SK-N-SH (cell line): Measurements from ENCODE around the gene TECPR2. TPM values are rescaled to one million over a fixed set of nuclear protein-coding genes. Genes with fewer than 3 reads are reported as not detected.

Experiments
- CTCF ChIA-PET: fragments of 300-600, 350-600 bp; formaldehyde crosslinking; extraction: SDS; loops from one replicate; lab custom pipeline; 2021; lab: Yijun Ruan, JAX
- POLR2A ChIA-PET: fragments of 350-600 bp; sonication (Branson Sonifier 250); formaldehyde crosslinking; extraction: SDS; loops from one replicate; lab custom pipeline; 2020; ENCODE audit warnings: antibody characterized with exemption, inconsistent platforms; lab: Yijun Ruan, JAX
- DNase-seq: peaks from one replicate; pipeline ENCODE4 v3.0.0; 2012
- H2AFZ ChIP-seq: fragments of 200-600 bp; sonication (generic); 2 replicates; pipeline ENCODE4 v1.8.1; 2016; ENCODE audit warnings: antibody characterized with exemption, mild to moderate bottlenecking, low read depth
- H3F3A ChIP-seq: fragments of 200-600 bp; sonication (generic); replicated peaks from 2 replicates; pipeline ENCODE3; 2016; ENCODE audit warnings: antibody characterized with exemption, mild to moderate bottlenecking; ENCODE audit not compliant: insufficient read depth
- H3K27ac ChIP-seq, 2 experiments: fragments of 200-500 bp in 1 of 2; fragments of 200-600 bp in 1 of 2; sonication (Bioruptor generic) in 1 of 2; sonication (generic), shearing (Covaris generic) in 1 of 2; 2 replicates each; pipeline versions ENCODE4 v1.5.1 to v1.6.1; 2014 to 2016; ENCODE audit warnings: low read depth in 2 of 2, inconsistent platforms in 1 of 2, low read length in 1 of 2, mild to moderate bottlenecking in 1 of 2, mixed read lengths in 1 of 2
- H3K27me3 ChIP-seq: fragments of 200-600 bp; sonication (generic), shearing (Covaris generic); 2 replicates; pipeline ENCODE4 v1.6.1; 2016; ENCODE audit warnings: mixed run types; ENCODE audit not compliant: insufficient read depth
- H3K36me3 ChIP-seq, 2 experiments: fragments of 200-500 bp in 1 of 2; fragments of 200-600 bp in 1 of 2; sonication (Bioruptor generic) in 1 of 2; sonication (generic) in 1 of 2; replicated peaks in 1 of 2; 2 replicates each; pipeline versions ENCODE3 to v1.5.1; 2014 to 2016; ENCODE audit warnings: low read length in 1 of 2, mild to moderate bottlenecking in 1 of 2; ENCODE audit not compliant: insufficient read depth in 2 of 2, control insufficient read depth in 1 of 2
- H3K4me1 ChIP-seq, 2 experiments: fragments of 200-500 bp in 1 of 2; fragments of 200-600 bp in 1 of 2; sonication (Bioruptor generic) in 1 of 2; sonication (generic), shearing (Covaris generic) in 1 of 2; 2 replicates each; pipeline versions ENCODE4 v1.5.1 to v1.6.1; 2014 to 2016; ENCODE audit warnings: low read depth in 1 of 2, low read length in 1 of 2, mixed run types in 1 of 2; ENCODE audit not compliant: insufficient read depth in 2 of 2, control insufficient read depth in 1 of 2
- H3K4me2 ChIP-seq: fragments of 200-600 bp; sonication (generic), shearing (Covaris generic); 2 replicates; pipeline ENCODE4 v1.6.1; 2017; ENCODE audit warnings: mixed run types
- H3K4me3 ChIP-seq, 2 experiments: fragments of 200-500 bp in 1 of 2; fragments of 200-600 bp in 1 of 2; sonication (Bioruptor generic) in 1 of 2; sonication (generic), shearing (Covaris generic) in 1 of 2; 2 replicates each; pipeline versions ENCODE4 v1.5.1 to v1.8.1; 2014 to 2016; ENCODE audit warnings: low read depth in 2 of 2, inconsistent platforms in 1 of 2, low read length in 1 of 2, mild to moderate bottlenecking in 1 of 2, mixed read lengths in 1 of 2, moderate library complexity in 1 of 2
- H3K79me2 ChIP-seq: fragments of 200-600 bp; sonication (generic); 2 replicates; pipeline ENCODE4 v1.8.1; 2017; ENCODE audit warnings: mild to moderate bottlenecking; ENCODE audit not compliant: insufficient read depth
- H3K9ac ChIP-seq: fragments of 200-600 bp; sonication (generic); 2 replicates; pipeline ENCODE4 v1.6.1; 2017; ENCODE audit warnings: mixed run types
- H3K9me2 ChIP-seq: fragments of 200-600 bp; sonication (generic); 2 replicates; pipeline ENCODE4 v1.6.1; 2017; ENCODE audit warnings: mixed run types
- H3K9me3 ChIP-seq: fragments of 200-600 bp; sonication (generic); 2 replicates; pipeline ENCODE4 v1.6.1; 2017; ENCODE audit warnings: mixed run types, mild to moderate bottlenecking, moderate library complexity
- H4K20me1 ChIP-seq: fragments of 200-600 bp; sonication (generic); 2 replicates; pipeline ENCODE4 v1.6.1; 2017; ENCODE audit warnings: mild to moderate bottlenecking, mixed run types; ENCODE audit not compliant: insufficient read depth
- FOXJ3 ChIP-seq: sonication (generic); formaldehyde crosslinking; IDR thresholded peaks from 2 replicates; pipeline ENCODE4 v1.5.1; 2020; ENCODE audit warnings: mild to moderate bottlenecking, missing genetic modification reagents
- JUND ChIP-seq: IDR thresholded peaks from 2 replicates; pipeline ENCODE4 v1.4.0; 2012
- MEF2A ChIP-seq: IDR thresholded peaks from 2 replicates; pipeline ENCODE4 v1.4.0; 2012; ENCODE audit warnings: low read depth, borderline replicate concordance
- NFIC ChIP-seq: IDR thresholded peaks from 2 replicates; pipeline ENCODE4 v1.4.0; 2012; ENCODE audit warnings: borderline replicate concordance
- RCOR1 ChIP-seq: fragments of 150-350 bp; IDR thresholded peaks from 2 replicates; pipeline ENCODE4 v1.6.1; 2017; ENCODE audit warnings: antibody characterized with exemption, low read length
- RXRA ChIP-seq: IDR thresholded peaks from 2 replicates; pipeline ENCODE4 v1.4.0; 2012; ENCODE audit warnings: low read depth, mild to moderate bottlenecking, borderline replicate concordance
- SIN3A ChIP-seq: IDR thresholded peaks from 2 replicates; pipeline ENCODE4 v1.6.1; 2012; ENCODE audit warnings: low read depth, mild to moderate bottlenecking, low read length, moderate library complexity, borderline replicate concordance
- TCF12 ChIP-seq: IDR thresholded peaks from 2 replicates; pipeline ENCODE4 v1.4.0; 2012
- TEAD4 ChIP-seq: IDR thresholded peaks from 2 replicates; pipeline ENCODE4 v1.4.0; 2012; ENCODE audit warnings: mild to moderate bottlenecking, borderline replicate concordance; ENCODE audit not compliant: insufficient read depth
- ZBTB33 ChIP-seq: IDR thresholded peaks from 2 replicates; pipeline ENCODE4 v1.4.0; 2012; ENCODE audit warnings: low read depth, borderline replicate concordance
- WGBS: methylation state at CpG from one replicate; pipeline ENCODE4 v1.1.6; 2017; ENCODE audit warnings: low lambda C conversion rate; 5-methylcytosine and 5-hydroxymethylcytosine counted together
- polyA plus RNA-seq, 3 experiments: library from polyadenylated mRNA; depleted of rRNA; stranded (reverse); fragments of >200 nt; gene quantifications; 2 replicates each; pipeline ENCODE4 v1.2.3, GENCODE V29; 2012
- TF ChIP-seq, protein P1 (sequence below): IDR thresholded peaks from 2 replicates; pipeline ENCODE4 v1.6.1; 2012; ENCODE audit warnings: mild to moderate bottlenecking, low read depth, low read length, moderate library complexity
- TF ChIP-seq, protein P2 (sequence below): IDR thresholded peaks from 2 replicates; pipeline ENCODE4 v1.4.0; 2012; ENCODE audit warnings: low read depth, borderline replicate concordance
- TF ChIP-seq, protein P3 (sequence below): IDR thresholded peaks from 2 replicates; pipeline ENCODE4; 2012

Gene TECPR2
- polyA plus RNA-seq, 1 of the 3 experiments (the other 2 are of a cell fraction): 6.9 TPM

DNA sequence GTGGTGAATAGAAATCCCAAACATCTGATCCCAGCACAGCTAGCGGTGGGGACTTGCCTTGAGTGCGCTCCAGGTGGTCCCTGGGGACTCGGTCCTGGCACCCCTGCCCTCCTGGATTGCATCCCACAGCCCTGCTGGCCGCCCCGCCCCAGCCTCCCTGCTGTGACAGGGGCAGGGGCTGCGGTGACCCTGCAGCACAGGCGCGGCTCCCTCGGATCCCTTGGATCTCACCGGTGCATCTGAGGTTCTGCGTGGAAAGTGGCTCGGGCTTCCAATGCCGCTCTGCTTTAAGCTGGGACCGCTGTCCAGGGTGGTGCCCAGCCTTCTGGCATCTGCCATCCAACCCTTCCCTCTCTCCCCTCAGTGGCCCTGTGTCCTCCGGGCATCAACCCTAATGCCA, 130.8 kb downstream of the TECPR2 start:
- ChIA-PET POLR2A (no interaction called here), CTCF (interaction anchor here (1.7 kb wide), 1 partner anchor 22 kb away, joined by 4 read pairs; no protein-coding TSS in a partner anchor)
- Histone ChIP-seq H3K4me3 (no peak overlapping the region), H3K27me3 (no peaks in the 10 kb centered on the region), H3K27ac (no peak overlapping the region), H3K4me2 (no peak overlapping the region), H2AFZ (no peak overlapping the region), H3K9me2 (no peaks in the 10 kb centered on the region), H3K9ac (no peak overlapping the region), H3K36me3 (peaks cover 0 to 10% of the 10 kb centered on the region in 2 experiments), H3K79me2 (no peaks in the 10 kb centered on the region), H4K20me1 (no peaks in the 10 kb centered on the region), H3K9me3 (no peaks in the 10 kb centered on the region), H3F3A (no peaks in the 10 kb centered on the region), H3K4me1 (no peaks in the 10 kb centered on the region; a peak in 1 of 4 replicates)
- TF ChIP-seq TCF12 (no peak), ZBTB33 (no peak), TEAD4 (no peak), MEF2A (no peak), FOXJ3 (no peak), RCOR1 (no peak), JUND (no peak)
- TF ChIP-seq, protein P1, sequence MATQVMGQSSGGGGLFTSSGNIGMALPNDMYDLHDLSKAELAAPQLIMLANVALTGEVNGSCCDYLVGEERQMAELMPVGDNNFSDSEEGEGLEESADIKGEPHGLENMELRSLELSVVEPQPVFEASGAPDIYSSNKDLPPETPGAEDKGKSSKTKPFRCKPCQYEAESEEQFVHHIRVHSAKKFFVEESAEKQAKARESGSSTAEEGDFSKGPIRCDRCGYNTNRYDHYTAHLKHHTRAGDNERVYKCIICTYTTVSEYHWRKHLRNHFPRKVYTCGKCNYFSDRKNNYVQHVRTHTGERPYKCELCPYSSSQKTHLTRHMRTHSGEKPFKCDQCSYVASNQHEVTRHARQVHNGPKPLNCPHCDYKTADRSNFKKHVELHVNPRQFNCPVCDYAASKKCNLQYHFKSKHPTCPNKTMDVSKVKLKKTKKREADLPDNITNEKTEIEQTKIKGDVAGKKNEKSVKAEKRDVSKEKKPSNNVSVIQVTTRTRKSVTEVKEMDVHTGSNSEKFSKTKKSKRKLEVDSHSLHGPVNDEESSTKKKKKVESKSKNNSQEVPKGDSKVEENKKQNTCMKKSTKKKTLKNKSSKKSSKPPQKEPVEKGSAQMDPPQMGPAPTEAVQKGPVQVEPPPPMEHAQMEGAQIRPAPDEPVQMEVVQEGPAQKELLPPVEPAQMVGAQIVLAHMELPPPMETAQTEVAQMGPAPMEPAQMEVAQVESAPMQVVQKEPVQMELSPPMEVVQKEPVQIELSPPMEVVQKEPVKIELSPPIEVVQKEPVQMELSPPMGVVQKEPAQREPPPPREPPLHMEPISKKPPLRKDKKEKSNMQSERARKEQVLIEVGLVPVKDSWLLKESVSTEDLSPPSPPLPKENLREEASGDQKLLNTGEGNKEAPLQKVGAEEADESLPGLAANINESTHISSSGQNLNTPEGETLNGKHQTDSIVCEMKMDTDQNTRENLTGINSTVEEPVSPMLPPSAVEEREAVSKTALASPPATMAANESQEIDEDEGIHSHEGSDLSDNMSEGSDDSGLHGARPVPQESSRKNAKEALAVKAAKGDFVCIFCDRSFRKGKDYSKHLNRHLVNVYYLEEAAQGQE: no peak
- TF ChIP-seq, protein P2, sequence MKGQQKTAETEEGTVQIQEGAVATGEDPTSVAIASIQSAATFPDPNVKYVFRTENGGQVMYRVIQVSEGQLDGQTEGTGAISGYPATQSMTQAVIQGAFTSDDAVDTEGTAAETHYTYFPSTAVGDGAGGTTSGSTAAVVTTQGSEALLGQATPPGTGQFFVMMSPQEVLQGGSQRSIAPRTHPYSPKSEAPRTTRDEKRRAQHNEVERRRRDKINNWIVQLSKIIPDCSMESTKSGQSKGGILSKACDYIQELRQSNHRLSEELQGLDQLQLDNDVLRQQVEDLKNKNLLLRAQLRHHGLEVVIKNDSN: no peak
- DNase-seq: no peak
- 92% methylated on average over 6 of the region's 15 CpGs for WGBS

DNA sequence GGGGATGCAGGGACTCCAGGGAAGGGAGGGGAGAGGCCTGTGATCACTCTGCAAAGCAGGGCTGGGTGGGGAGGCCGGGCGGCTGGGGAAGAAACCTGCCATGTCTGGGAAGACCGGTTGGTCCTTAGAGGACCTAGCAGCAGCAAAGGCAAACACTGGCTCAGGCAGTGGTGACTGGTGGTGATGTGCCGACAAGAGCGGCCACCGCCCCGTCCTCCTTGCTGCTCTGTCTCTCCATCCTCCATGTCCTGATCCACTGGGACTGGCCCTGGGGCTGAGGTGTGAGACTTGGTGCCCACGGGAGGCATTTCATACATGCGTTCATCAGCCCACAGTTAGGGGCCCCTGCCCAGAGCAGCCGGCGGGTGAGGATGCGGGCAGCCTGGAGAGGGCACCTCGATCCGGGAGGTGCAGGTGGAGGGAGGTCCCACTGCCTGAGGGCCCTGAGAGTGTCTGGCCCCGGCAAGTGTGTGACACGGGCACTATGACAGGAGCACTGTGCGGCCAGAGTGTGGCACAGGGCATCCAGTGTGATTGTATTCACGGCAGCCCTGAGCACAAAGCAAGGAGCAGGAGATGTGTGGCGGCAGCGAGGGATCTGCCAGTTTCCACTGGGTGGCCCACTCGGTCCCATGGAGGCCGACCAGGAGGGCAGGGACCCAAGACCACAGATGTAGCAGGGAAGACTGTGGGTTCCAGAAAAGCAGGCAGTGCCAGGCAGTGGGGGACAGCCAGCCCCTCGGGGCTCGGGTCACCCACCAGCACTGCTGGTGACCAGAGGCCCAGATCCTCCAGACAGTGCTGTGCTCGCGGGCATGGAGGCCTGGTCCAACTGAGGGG, 133.0 kb downstream of the TECPR2 start:
- no peaks in the 10 kb centered on the region for H3K9me3 ChIP-seq
- DNase-seq: no peak
- H3K4me1 ChIP-seq: peaks cover 0 to 4% of the 10 kb centered on the region in 2 experiments; a peak in 1 of 4 replicates
- H4K20me1 ChIP-seq: no peaks in the 10 kb centered on the region
- WGBS: 85% methylated on average over 16 of the region's 26 CpGs
- no peak overlapping the region; a peak in 1 of 4 replicates for H3K27ac ChIP-seq
- no peaks in the 10 kb centered on the region for H3K9me2 ChIP-seq
- H2AFZ ChIP-seq: no peak overlapping the region
- POLR2A ChIA-PET: no interaction called here
- TF ChIP-seq NFIC: no peak
- TF ChIP-seq RXRA: no peak
- TF ChIP-seq, protein P3, sequence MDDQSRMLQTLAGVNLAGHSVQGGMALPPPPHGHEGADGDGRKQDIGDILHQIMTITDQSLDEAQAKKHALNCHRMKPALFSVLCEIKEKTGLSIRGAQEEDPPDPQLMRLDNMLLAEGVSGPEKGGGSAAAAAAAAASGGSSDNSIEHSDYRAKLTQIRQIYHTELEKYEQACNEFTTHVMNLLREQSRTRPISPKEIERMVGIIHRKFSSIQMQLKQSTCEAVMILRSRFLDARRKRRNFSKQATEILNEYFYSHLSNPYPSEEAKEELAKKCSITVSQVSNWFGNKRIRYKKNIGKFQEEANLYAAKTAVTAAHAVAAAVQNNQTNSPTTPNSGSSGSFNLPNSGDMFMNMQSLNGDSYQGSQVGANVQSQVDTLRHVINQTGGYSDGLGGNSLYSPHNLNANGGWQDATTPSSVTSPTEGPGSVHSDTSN: no peak
- TF ChIP-seq SIN3A: no peak
- H3K79me2 ChIP-seq: no peaks in the 10 kb centered on the region
- H3K9ac ChIP-seq: no peak overlapping the region
- H3K4me3 ChIP-seq: no peak overlapping the region
- H3K4me2 ChIP-seq: no peak overlapping the region
- peaks cover 0 to 17% of the 10 kb centered on the region in 2 experiments for H3K36me3 ChIP-seq
- H3K27me3 ChIP-seq: no peaks in the 10 kb centered on the region
- CTCF ChIA-PET: no interaction called here
- no peaks in the 10 kb centered on the region for H3F3A ChIP-seq
